ENCODE results near the gene GNA12. TPM values are rescaled to one million over a fixed set of nuclear protein-coding genes. Genes with fewer than 3 reads are reported as not detected.

GNA12 gene
- total RNA-seq, 6 experiments from 2014 or later, result 10.3 to 32.1 (median 14.1) TPM

DNA sequence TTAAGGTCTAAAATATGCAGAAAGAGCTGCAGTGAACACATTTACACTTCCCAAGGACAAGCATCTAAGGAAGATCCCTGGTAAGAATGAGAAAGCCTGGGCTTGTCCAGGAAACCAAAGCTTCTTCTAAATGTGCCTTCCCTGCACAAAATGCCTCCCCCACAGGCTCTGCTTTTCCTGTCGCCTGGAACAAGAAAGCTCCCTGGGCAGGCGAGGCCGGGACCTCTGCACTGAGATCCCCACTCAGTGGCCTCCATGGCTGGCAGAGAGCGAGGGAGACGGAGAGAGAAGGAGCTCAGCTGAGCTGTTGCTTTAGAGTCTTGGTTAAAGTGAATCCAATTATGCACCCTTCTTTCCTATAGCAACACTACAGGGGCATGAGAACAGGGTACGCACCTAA, 80.5 kb downstream of the GNA12 start:
- no peaks in the 10 kb centered on the region for H3K9me3 ChIP-seq
- peak in 1 of 4 donors; percentile 17 for ATAC-seq
- TF ChIP-seq, protein P1, sequence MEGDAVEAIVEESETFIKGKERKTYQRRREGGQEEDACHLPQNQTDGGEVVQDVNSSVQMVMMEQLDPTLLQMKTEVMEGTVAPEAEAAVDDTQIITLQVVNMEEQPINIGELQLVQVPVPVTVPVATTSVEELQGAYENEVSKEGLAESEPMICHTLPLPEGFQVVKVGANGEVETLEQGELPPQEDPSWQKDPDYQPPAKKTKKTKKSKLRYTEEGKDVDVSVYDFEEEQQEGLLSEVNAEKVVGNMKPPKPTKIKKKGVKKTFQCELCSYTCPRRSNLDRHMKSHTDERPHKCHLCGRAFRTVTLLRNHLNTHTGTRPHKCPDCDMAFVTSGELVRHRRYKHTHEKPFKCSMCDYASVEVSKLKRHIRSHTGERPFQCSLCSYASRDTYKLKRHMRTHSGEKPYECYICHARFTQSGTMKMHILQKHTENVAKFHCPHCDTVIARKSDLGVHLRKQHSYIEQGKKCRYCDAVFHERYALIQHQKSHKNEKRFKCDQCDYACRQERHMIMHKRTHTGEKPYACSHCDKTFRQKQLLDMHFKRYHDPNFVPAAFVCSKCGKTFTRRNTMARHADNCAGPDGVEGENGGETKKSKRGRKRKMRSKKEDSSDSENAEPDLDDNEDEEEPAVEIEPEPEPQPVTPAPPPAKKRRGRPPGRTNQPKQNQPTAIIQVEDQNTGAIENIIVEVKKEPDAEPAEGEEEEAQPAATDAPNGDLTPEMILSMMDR (IDR thresholded peaks at IDR 0.05), result no peak
- no peak for TF ChIP-seq POLR2A (IDR thresholded peaks at IDR 0.05)
- peak overlapping the region in 2 of 3 donors; percentile 31 to 67 for H3K27ac ChIP-seq
- intact Hi-C loops (cut with DNase I), result no loop called here
- no peaks in the 10 kb centered on the region for H3K4me1 ChIP-seq
- H3K36me3 ChIP-seq, result no peaks in the 10 kb centered on the region
- WGBS (ENCODE audit: insufficient coverage, low coverage, low lambda C conversion rate, missing lambda C conversion rate), result 93% methylated on average over 3 of the region's 6 CpGs
- H3K27me3 ChIP-seq, result no peaks in the 10 kb centered on the region
- DNase-seq, result no peak
- no peak overlapping the region for H3K4me3 ChIP-seq

DNA sequence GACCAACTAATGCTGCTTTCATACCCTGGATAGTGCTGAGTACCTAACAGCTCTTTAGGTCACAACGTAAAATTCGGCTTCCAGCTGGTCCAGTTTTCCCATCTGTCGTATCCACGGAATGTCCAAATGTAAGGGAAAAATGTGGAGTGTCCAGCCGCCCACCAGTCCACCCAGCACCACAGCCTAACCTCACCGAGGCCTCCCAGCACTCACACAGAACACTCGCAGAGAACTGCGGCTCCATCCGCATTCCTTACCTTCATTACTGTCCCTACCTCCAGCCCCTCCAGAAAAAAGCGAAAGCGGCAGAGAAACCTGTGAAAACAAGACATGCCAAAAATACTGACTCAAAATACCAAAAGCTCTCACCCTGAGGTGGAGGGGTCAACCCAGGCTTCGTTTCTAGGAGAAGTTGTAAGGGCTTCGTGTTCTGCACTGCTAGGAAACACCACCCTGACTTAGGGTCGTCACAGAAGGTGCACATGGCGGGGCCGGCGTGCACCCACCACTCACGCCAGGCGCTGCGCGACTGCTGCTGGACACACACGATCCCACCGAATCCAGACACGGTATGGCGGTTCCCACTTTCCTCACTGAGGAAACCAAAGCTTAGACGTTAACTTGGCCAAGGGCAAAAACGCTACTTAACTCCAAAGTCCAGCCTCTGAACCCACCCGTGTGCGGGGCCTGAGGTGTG, 82.2 kb downstream of the GNA12 start:
- DNase-seq, result no peak
- 95% methylated on average over 22 of the region's 29 CpGs for WGBS (ENCODE audit: insufficient coverage, low coverage, low lambda C conversion rate, missing lambda C conversion rate)
- TF ChIP-seq, protein P1 (IDR thresholded peaks at IDR 0.05), result no peak
- TF ChIP-seq POLR2A (IDR thresholded peaks at IDR 0.05), result no peak
- no peaks in the 10 kb centered on the region for H3K9me3 ChIP-seq
- no peak for ATAC-seq
- H3K27me3 ChIP-seq, result no peaks in the 10 kb centered on the region
- H3K4me3 ChIP-seq, result no peak overlapping the region
- no peaks in the 10 kb centered on the region for H3K4me1 ChIP-seq
- intact Hi-C loops (cut with DNase I), result no loop called here
- H3K27ac ChIP-seq, result peak overlapping the region in 2 of 3 donors; percentile 67 to 89
- no peaks in the 10 kb centered on the region for H3K36me3 ChIP-seq

DNA sequence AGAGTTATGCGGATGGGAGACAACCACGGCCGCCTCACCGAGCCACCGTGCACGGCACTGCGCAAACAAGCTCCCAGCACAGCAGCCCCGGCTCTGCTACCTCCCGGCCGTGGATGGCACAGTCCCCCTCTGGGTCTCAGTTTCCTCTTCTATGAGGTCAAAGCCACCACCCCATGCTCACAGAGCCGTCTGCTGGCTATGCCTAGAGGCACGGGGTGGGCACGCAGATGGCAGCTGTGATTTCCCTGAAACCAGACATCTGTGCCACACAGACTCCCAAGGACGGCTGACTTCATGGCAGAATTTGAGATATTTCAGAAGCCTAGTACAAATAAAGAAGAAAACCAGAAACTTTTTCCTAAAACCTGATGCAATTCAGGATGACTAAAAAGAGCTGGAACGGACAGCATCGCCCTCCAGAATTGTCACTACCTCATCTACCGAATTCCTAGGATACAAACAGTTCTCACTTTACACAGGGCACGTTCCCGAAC, 82.9 kb downstream of the GNA12 start:
- ATAC-seq (no peak), DNase-seq (no peak)
- 93% methylated on average over 7 of the region's 19 CpGs for WGBS (ENCODE audit: insufficient coverage, low coverage, low lambda C conversion rate, missing lambda C conversion rate)
- H3K27me3 ChIP-seq, result no peaks in the 10 kb centered on the region
- no peaks in the 10 kb centered on the region for H3K36me3 ChIP-seq
- peak overlapping the region in 1 of 3 donors; percentile 32 for H3K27ac ChIP-seq
- H3K9me3 ChIP-seq, result no peaks in the 10 kb centered on the region
- H3K4me3 ChIP-seq, result no peak overlapping the region
- H3K4me1 ChIP-seq, result no peaks in the 10 kb centered on the region
- intact Hi-C loops (cut with DNase I), result no loop called here
- TF ChIP-seq POLR2A (IDR thresholded peaks at IDR 0.05), result no peak
- TF ChIP-seq, protein P1 (IDR thresholded peaks at IDR 0.05), result no peak

DNA sequence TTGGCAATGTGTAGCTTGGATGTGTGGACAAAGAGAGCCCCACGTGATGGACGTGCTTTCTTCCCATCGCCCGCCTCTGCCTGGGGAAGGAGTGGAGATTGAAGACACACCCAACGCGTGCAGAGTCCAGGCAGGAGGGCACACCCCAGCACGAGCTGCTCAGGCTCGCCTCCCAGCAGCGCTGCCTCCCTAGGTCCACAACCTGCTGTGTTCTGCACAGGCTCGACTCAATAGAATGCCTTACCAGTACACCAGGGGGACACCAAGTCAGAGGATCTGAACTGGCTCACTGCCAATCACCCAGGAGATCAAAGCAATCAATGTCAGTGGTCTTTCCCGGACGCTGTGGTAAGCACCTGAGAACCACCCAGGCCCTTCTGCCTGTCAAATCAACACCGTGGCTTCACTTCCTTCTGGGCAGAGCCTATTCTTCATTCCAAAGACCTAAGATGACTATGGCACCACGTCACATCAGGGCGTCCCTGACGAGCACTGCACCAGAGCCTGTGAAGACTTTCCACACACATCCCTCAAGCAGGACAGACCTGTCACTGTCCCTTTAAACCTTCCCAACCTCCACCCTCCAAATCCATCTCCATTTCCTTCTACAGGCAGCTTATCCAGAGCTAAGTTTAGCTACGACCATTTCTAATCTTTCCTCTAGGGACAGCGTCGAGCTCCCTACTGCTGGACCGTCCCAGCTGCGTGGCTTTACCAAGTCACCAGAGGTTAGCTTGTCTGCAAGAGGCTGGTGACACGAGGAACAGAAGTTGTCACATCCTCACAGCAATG, 83.8 kb downstream of the GNA12 start:
- Histone ChIP-seq H3K36me3 (no peaks in the 10 kb centered on the region), H3K4me1 (no peaks in the 10 kb centered on the region), H3K9me3 (no peaks in the 10 kb centered on the region), H3K27ac (peak overlapping the region in 1 of 3 donors; percentile 32), H3K4me3 (no peak overlapping the region), H3K27me3 (no peaks in the 10 kb centered on the region)
- intact Hi-C loops (cut with DNase I), result no loop called here
- WGBS (ENCODE audit: insufficient coverage, low coverage, low lambda C conversion rate, missing lambda C conversion rate), result 53% methylated on average over 12 of the region's 22 CpGs
- no peak for DNase-seq
- ATAC-seq, result peak; percentile 34 to 56 (median 46)
- TF ChIP-seq POLR2A (IDR thresholded peaks at IDR 0.05), result no peak
- TF ChIP-seq, protein P1 (IDR thresholded peaks at IDR 0.05), result peak; percentile 25 to 37 (median 30)

Data from right lobe of liver (tissue), 6 donors.